Stimulated activated CD8-positive, alpha-beta memory T cell treated with anti-CD3 and anti-CD28 coated beads, Interleukin-12 subunit alpha, Interleukin-12 subunit beta, amount 100 ng/mL, for 24 hours (primary cell): ENCODE data around the gene TUSC2.
A peak's percentile ranks its signal among the peaks of the same experiment; 100 is the strongest.

Source experiments
- DNase-seq: peaks from one replicate; pipeline ENCODE4 v3.0.0-alpha.2; 2020; ENCODE audit errors: extremely low read depth

TUSC2 gene

DNA sequence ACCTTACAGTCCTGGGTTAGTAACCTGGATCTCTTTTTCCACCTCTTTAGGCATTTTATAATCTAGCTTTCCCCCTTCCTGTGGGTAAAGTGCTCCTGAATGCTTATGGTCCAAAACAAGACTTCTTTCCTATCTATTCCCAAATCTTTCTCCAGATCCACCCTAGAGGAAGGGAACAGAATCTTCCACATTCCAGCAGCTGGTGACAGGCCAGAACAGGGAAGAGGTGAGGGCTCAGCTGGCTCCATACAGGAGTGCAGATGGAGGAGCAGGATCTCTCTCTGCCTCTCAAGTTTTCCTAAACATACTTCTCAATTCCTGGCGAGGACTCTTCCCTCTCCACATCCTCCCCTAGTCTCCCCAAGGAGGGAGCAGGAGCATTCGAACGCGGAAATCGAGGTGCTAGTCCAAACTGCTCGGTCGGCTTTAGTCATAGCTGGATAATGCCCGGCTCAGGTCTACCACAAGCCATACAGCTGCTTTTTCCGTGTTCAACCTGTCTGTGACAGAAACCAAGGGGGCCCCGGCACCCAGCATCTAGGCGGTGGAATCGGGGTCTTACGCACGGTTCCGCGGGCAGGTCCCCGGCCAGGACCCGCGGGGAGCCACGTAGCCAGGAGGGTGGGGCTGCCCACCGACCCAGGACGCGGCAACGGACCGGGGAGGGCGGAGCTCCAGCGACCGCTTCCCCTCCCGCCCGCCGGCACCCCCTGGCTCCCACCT, 8.6 kb upstream of the TUSC2 start:
- no peak for DNase-seq

DNA sequence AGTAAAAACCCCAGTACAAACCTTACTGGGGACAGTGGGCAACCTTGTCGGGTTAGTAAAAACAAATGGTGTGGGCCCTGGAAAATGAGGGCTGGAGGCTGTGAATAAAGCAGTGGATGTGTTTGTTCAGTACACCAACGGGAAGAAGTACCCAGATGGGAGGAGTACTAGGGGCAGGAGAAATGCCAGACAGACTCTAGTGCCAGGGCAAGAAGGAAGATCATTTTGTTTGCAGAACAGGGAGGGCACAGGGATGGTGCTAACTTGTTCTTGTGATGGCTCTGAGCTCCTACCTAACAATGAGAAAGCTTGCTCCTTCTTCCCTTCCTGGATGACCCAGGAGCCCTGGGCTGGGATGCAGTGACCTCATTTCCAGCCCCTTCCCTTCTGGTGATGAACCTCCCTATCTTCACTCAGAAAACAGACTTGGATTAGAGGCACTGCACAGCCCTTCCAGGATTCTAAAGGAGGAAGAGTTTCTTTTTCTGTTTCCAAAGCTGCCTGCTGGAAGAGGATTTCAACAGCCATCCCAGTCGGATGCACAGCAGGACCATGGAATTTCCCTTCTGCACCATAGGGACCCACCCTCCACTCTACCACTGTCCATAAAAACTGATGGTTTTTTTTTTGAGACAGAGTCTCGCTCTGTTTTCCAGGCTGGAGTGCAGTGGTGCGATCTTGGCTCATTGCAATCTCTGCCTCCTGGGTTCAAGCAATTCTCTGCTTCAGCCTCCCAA, 6.5 kb upstream of the TUSC2 start:
- DNase-seq, result no peak

DNA sequence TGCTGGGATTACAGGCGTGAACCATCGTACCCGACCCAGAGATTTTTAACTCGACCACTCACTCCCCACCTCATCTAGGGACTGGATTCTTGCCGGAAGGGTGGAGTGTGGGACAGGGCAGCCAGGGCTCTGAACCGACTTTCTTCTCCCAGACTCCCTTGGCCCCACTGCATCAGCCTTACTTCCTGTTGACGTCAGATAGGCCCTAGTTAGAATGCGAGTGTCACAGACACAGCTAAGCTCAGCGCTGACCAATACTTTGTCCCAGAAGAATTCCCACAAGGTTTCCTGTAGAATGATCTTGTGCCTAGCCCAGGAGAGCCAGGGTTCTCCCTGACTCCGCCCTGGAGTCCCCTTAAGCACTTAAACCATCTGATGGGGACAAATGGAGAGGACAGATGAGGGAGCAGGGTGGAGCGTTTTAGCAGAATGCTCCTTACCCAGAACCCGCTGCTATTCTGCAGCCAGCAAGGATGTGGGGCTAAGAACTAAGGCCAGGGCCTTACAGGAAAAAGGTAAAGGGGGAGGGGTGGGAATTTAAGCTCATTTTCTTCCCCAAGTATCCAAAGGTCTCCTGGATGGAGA, 5.8 kb upstream of the TUSC2 start:
- DNase-seq, result no peak

DNA sequence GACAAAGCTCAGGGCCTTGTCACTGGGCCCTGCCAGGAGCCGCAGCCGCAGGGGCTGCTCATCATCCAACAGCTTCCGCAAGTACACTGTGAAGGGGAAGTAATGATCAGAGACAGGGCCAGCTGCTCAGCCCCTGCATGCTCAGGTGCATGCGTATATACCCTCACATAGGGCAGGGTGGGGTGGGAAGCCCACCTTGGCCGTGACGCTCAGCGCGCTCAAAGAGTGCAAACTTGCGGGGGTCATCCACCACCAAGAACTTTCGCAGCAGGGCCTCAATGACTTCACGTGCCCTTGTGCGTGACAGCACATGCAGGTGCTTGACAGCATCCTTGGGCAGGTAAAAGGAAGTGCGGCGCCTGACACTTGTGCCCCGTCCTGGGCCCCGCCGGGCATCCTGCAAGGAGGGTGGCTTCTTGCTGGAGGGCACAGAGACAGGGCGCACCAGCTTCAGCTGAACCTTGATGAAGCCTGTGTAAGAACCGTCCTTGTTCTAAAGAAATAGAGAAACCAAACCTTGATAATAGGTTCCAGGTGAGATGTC, 3.4 kb upstream of the TUSC2 start:
- DNase-seq, result no peak

DNA sequence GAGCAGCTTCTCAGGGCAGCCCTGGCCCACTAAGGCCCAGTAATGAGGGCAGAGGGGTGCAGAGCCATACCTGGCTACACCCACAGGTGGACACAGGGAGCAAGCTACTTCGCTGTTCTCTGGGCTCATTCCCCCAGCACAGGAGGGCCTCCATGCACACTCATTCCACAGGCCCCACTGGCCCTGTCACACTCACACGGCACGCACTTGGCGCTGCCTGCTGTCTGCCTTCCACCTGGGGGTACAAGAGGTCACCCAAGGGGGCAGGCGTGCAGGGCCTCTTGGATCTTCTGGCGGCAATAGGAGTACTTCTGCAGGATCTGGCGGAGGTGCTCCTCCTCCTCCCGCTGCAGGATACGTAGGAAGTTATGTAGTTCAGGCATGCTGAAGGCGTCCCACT, 2.3 kb upstream of the TUSC2 start:
- no peak for DNase-seq

DNA sequence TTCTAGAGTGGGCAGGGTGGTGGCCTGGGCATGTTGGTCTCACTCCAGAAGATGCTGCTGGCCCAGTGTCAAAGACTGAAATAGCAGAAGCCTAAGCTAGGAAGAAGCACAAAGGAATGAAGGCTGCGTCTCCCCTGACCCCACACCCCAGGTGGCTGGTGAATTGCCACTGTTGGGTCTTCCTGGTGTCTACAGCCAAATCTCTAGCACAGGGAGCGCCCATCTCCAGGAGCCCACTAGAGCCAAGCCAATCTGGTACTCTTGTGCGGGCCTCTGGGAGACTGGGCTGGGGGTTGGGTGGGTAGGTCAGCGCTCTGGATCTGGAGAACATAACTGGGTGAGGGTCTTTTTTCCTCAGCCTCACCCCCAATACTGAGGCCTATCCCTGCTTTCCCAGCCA, 894 bp downstream of the TUSC2 start:
- no peak for DNase-seq

DNA sequence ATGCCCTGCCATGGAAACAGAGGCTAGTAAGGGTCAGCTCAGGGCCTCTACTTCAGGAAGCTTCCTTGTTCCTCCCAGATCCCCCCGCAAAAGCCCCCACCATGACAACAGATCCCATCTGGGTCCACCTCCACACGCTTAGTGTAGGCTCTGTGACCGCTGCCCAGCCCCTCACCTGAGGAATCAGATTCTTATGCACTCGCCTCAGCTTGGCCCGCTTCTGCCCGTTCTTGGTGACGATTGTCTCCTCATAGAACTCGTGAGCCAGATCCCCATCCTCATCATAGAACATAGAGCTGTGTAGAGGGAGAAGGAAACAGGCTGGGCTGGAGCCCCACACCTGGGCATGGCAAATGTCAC, 1.9 kb downstream of the TUSC2 start:
- DNase-seq, result no peak

DNA sequence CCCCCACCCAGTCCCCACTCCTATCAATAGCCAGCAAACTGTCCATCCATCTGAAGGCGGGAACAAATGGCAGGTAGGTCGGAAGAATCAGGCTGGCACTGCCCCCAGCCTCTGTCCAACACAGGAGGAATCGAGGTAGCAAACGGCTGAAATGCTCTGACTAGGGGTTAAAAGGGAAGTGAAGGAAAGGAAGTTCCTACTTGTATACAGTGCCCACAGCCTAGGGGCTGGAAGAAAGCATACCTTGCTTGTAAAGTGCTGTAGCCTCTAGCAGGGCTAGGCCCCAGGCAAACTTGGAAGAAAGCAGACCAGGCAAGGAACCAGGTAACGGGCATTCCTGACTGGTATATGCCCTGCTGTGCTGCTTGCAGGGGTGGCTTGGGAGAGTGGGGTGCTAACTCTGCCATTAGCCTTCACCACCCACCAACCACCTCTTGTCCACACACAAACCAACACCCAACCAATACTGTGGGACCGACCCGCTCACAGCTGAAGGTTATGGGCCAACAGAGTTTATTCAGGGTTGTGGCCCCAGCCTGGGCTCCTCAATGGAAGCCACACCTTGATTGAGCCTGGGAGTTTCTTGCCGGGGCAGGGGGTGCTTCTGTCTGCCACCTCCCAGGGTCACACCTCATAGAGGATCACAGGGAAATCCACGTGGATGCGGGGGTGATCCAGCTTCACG, 2.4 kb downstream of the TUSC2 start:
- no peak for DNase-seq

DNA sequence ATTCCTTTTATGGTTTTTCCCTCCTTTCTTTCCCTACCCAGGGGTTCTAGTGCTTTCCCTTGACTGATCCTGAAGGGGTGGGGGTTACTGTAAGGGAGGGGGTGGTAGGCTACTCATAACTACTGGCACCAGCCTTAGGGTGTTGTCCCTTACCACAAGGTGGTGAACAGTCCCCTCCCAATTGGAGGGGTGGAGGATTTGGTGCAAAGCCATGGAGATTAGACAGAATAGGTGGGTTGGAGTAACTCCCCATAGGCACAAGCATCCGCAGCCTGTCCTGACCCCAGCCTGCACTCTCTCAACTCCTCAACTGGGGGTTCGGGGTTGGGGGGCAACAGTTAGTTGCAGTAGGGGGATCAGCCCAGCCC, 2.9 kb downstream of the TUSC2 start:
- no peak for DNase-seq

DNA sequence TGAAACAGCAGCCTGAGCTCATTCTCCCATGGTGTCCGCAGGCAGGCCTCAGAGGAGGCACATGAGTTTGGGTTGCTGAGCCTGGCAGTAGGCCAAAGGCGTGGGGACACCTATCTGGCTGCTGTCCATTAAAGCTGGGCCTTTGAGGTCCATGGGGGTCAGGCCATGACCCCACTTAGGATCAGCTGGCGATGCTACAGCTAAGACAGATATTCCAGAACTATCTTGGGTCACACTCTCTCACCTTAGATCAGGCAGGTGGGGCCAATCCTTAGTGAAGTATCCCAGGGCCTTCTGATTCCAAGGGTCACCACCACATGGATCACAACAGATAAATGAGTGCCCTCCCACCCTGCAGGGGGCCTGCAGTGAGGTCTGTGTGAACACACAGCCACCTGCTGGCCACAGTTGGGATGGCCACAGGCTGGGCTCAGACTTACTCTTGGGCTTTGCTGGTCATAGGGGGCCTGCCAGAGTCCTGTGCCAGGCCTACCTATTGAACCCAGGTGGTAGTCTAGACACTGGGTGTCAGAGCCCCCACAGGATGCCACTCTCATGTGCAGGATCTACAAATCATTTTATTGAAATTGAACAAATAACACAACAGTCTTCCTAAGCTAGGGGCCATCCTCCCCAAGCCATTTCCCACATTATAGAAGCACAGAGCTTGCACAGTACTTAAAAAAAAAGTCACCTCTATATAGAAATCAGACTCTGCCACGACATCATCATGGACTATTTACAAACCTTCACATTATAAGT, 3.5 kb downstream of the TUSC2 start:
- DNase-seq, result no peak

DNA sequence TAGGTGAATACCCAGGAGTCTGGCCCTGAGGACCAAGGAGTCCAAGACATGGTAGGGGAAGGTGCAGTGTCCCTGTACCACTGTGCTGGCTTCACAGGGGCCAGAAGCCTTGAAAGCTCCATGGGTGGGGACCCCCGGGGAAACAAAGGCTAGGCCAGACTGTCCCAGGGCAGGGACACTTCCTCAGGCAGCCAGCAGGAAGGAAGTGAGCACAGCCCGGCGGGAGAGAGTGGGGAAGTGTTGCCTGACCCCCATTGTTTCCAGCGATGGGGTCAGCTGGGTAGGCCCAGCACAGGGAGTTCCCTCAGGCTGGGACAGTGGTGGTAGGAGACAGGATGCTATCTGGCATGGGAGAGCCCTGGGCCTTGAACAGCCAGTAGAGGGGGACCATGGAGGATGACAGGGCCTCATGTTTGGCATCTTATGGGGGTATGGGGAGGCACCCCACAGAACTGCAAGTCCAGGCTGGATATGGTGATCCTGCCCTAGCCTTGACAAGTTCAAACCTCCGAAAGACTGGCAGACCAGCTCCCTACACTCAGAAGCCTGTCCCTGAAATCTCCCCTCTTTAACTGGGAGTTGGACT, 4.3 kb downstream of the TUSC2 start:
- no peak for DNase-seq

DNA sequence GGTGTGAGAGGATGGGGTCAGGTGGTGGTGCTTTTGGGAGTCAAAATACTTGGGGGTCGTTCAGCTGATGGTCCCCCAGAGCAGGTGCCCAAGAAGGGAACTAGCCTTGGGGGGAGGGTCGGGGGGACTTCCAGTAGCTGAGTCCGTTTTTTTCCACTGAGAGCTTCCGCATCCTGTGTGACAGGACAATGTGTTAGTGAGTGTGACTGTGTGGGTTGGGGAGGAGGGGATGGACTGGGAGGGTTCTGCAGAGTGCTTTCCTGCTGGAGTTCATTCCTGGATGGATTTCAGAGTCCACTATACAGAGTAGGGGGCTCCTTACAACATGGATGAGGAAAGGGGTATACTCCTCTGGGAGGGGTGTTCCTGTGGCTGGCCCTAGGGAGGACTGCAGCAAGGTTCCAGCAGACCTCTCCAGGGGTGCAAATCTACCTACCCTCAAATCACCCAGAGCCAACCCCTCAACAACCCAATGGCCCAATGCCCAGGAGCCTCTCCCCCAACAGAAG, 4.9 kb downstream of the TUSC2 start:
- DNase-seq, result no peak

DNA sequence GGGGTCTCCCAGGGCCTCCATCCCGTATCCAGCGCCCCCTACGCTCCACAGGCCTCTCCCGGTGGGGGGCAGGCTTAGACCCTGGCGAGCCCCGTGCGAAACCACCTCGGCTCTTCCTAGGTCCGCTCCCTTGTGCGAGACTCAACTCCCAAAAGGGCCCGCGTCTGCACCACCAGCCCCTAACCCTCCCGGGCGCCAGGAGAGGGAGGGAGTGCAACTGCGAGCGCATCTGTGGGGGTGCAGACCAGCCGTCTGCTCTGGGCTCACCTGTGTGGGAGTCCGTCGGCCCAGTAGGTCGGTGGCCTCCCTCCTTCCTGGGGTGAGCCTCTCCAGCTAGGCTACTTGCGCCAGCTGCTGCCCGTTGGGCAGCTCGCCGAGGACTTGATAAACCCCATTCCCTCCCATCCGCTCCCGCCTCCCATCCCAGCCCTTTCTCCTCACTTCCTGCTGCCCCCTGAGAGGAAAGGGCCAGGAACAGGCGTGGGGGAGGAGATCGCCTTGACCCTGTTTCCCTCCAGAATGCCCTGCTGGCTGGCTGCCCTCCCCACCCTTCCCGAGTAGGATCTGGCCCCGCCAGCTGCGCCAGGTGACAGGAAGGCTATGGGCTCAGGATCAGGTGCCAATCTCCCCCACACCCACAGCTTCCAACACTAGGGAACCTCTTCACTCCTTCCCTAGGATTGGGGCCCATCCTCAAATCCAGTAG, 5.5 kb downstream of the TUSC2 start, which contains the start of gene HYAL2:
Gene HYAL2, minus strand, starts transcription at position 360 of the 706 bp plus-strand sequence. CDS start 2,256 bp downstream, outside the sequence.
- no peak for DNase-seq

DNA sequence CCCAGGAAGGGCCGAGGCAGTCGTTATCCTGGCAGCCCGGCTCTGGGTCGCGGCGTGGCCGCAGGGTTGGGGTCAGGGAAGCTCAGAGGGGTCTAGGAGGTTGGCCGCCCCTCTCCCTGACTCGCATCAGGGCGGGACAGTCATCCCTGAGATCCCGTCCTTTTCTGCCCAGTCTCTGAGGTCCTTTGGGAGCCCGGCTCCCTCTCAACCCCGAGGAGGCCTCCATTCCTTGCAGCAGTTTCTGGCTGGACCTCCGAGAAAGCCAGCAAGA, 6.0 kb downstream of the TUSC2 start:
- no peak for DNase-seq

DNA sequence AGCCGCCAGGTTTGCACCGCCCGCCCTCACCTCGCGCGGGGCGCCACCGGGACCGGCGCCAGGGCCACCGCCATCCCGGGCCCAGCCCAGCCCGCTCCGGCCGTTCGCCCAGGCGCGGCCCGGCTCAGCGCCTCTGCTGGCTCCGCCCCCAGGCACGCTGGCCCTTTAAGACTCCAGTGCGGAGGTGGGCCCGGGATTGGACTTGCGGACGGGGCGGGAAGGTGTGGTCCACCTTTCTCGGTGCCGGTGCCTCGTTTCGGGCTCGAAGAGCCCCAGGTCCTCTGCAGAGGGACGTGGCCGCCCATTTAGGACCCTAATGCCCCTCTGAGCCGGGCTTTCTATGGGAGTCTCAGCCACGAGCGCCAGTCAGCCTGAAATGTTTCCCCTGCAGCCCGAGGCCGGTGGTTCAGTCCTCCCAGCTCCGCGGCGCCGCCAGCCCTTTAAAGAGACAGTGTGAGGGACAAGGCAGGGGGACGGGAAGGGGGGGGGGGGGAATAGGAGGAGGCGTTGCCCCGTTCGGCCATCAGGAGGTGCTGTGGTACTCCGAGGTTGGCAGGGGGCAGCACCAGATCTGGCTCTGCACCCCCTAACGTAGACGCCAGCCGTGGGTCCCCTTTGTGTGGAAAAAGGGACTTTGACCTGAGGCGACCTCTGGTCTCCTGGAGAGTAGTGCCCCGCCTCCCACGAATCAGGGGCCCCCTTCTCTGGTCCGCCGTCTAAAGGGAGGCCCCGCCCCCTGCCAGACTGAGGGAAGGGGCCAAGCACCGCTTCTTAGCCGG, 6.5 kb downstream of the TUSC2 start:
- DNase-seq, result peak; percentile 66

DNA sequence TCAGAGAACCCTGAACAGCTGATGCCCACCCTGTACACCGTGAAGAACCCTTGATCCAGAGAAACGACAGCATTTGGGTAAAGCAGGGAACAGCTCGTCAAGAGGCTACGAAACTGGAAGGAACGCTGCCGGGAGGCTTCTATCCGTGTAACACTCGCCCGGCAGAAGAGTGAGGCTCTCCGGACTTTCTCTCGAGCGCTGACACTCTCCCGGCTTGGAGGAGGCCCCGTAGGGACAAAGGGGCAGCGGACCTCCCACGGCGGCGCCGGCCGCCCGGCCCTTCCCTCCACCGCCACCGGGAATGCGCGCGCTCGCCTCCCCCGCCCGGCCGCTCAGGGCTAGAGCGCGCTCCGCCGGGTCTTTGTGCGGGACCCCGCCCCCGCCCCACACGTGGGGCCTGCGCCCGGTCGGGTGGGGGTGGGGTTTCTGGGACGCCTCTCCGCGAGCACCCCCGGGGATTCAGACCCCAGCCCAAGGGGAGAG, 7.1 kb downstream of the TUSC2 start:
- no peak for DNase-seq

DNA sequence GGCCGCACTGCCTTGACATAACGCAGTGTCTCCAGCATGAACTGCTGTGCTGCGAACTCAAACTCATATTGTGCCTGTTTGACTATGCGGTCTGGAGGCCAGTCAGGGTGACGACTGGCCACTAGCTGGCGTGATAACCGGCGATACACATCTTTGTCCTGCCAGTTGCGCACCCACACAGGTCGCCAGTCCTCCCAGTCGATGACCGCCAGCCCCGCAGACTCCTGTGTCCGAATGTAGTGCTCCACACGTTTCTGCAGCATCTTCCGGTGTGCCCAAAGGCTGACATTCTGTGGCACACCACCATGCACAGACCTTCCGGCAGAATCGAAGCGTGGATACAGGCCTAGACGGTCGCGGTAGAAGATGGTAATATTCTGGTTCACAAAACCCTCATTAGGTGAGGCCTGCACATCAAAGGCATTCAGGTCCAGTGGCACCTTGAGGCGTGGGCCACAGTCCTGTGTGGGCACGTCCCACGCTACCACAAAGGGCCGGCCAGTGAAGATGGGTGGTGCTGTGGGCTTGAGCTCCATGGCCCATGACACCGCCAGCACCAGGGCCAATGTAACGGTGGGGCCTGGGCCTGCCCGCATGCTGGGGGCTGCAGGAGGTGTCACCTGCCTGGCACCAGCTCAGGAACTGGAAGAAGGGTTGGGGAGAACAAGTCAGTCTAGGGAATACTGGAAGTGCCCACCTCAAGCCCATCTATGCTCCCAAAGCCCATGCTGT, 8.0 kb downstream of the TUSC2 start:
- DNase-seq, result no peak

DNA sequence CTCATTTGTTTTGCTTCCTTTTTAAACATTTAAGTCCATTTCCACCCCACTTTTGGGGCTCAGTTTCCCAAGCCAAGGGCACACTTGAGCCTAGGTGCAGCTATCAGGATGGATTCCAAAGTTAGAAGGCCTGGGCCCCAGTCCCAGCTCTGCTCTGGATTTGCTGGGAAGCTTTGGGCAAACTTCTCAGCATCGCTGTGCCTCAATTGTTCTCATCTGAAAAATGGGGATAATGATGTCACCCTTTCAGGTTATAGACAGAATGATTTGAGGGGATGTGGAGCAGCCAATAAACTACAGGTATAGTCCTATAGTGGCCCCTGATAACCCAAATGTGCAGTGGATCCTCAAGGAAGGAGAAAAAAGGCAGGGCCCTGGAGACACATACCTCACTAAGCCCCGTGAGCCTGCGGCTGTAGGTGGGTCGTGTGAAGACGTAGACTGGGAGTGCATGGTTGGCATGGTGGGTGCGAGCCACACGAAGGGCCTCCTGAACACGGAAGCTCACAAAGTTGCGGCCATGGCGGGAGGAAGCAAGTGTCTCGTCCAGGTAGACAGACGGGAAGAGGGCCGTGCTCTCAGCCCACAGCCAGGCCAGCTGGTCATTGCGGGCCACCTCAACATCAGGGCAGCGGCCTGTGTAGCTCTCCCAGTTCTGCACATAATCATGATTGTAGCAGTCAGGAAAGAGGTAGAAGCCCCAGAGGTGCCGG, 8.7 kb downstream of the TUSC2 start:
- DNase-seq, result no peak
